Measurements from ENCODE around the gene STK11. TPM values are rescaled to one million over a fixed set of nuclear protein-coding genes. Genes with fewer than 3 reads are reported as not detected.

Gene STK11
- total RNA-seq, 2 donors from 2014 or later = 49.0 to 68.6 TPM

DNA sequence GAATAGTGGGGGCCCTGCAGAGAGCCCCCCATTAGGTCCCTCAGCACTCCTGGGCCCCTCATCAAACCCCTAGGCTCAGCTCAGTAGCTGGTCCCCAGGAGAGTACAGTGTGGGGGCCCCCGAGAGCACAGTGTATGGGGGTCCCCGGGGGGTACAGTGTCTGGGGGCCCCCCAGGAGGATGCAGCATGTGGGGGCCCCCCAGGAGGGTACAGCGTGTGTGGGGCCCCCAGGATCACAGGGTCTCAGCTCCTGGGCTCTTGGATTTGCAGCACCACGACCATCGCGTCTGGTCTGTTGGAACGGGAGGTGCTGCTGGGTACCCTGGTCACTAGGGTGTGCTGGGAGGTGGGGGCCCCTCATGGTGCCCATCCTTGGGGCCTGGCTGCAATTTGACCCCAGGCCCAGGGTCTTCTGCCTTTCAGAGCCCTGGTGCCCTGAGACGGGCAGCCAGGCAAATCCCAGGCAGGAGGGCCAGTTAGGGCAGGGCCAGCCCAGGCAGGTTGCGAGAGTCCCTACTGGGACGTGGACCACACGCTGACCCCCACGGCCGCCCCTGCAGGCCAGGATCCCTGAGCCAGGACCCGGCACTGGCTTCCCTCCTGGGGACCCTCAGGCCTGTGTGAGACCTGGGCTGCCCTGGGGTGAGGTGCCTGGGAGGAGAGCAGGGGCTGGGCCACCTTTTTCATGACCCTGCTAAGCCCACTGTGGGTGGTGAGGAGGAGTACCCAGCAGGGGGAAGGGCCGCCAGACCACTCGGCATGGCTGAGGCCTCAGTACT lies 18.7 kb downstream of the STK11 start:
- H3K27ac ChIP-seq = no peak overlapping the region
- peaks cover 10% of the 10 kb centered on the region for H3K4me1 ChIP-seq
- 90 to 97% methylated on average over 12 to 15 of the region's 16 CpGs for WGBS, 2 donors
- no peak for ATAC-seq
- no peak for TF ChIP-seq POLR2A (IDR thresholded peaks at IDR 0.05)
- TF ChIP-seq, protein P1, sequence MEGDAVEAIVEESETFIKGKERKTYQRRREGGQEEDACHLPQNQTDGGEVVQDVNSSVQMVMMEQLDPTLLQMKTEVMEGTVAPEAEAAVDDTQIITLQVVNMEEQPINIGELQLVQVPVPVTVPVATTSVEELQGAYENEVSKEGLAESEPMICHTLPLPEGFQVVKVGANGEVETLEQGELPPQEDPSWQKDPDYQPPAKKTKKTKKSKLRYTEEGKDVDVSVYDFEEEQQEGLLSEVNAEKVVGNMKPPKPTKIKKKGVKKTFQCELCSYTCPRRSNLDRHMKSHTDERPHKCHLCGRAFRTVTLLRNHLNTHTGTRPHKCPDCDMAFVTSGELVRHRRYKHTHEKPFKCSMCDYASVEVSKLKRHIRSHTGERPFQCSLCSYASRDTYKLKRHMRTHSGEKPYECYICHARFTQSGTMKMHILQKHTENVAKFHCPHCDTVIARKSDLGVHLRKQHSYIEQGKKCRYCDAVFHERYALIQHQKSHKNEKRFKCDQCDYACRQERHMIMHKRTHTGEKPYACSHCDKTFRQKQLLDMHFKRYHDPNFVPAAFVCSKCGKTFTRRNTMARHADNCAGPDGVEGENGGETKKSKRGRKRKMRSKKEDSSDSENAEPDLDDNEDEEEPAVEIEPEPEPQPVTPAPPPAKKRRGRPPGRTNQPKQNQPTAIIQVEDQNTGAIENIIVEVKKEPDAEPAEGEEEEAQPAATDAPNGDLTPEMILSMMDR (IDR thresholded peaks at IDR 0.05) = no peak
- no peaks in the 10 kb centered on the region for H3K27me3 ChIP-seq
- intact Hi-C loops (cut with DNase I) = no loop called here
- H3K9me3 ChIP-seq = no peaks in the 10 kb centered on the region
- DNase-seq = no peak
- no peak overlapping the region for H3K4me3 ChIP-seq
- H3K36me3 ChIP-seq (replicated peaks in 1 of 2; ENCODE audit: insufficient read depth in 1 of 2, low read depth in 2 of 2) = peaks cover 5 to 8% of the 10 kb centered on the region in 2 donors

GRCh38 chr19:1224847-1225246 lies 19.3 kb downstream of the STK11 start:
- DNase-seq = no peak
- no peak for ATAC-seq
- Histone ChIP-seq H3K4me1 (peaks cover 10% of the 10 kb centered on the region), H3K27ac (no peak overlapping the region), H3K9me3 (no peaks in the 10 kb centered on the region), H3K27me3 (no peaks in the 10 kb centered on the region), H3K4me3 (no peak overlapping the region), H3K36me3 (replicated peaks in 1 of 2; ENCODE audit: insufficient read depth in 1 of 2, low read depth in 2 of 2) (peaks cover 5 to 8% of the 10 kb centered on the region in 2 donors)
- intact Hi-C loops (cut with DNase I) = no loop called here
- no peak for TF ChIP-seq POLR2A (IDR thresholded peaks at IDR 0.05)
- TF ChIP-seq, protein P1 (IDR thresholded peaks at IDR 0.05) = no peak
- 91 to 93% methylated on average over 3 to 16 of the region's 16 CpGs for WGBS, 2 donors

DNA sequence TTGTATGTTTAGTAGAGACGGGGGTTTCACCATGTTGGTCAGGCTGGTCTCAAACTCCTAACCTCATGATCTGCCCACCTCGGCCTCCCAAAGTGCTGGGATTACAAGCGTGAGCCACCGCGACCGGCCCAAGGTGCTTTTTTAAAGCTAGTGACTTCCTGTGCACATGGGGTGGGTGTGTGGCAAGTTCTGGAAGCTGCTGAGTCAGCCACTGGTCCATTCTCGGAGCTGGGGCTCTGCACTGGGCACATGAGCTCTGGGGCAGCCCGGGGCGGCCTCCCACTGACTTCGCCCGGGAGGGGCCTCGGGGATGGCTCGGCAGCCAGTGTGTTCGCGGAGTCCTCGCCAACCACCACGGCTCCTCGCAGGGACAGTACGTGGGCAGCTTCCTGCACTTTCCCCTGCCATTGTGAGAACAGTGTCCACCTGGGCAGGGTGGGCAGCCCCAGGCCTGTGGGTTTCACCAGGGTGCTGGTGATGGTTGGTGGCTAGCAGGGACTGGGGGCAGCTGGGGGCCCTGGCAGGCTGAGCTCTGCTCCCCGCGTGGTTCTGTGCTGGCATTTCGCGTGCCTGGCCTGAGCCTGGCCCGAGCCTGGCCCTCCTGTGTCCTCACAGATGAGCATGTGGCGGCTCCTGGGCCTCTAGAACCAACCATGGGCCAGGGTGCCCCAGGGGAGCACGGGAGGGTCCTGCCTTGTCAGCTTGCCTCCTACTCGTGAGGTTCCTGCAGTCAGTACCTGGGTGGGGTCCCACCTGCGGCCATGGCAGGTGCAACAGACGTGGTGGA lies 20.1 kb downstream of the STK11 start:
- ATAC-seq (no peak), DNase-seq (no peak)
- H3K9me3 ChIP-seq = no peaks in the 10 kb centered on the region
- 83 to 100% methylated on average over 3 to 26 of the region's 29 CpGs for WGBS, 2 donors
- intact Hi-C loops (cut with DNase I) = no loop called here
- H3K27ac ChIP-seq = no peak overlapping the region
- TF ChIP-seq POLR2A (IDR thresholded peaks at IDR 0.05) = no peak
- TF ChIP-seq, protein P1 (IDR thresholded peaks at IDR 0.05) = no peak
- peaks cover 5 to 8% of the 10 kb centered on the region in 2 donors for H3K36me3 ChIP-seq (replicated peaks in 1 of 2; ENCODE audit: insufficient read depth in 1 of 2, low read depth in 2 of 2)
- peaks cover 10% of the 10 kb centered on the region for H3K4me1 ChIP-seq
- no peaks in the 10 kb centered on the region for H3K27me3 ChIP-seq
- H3K4me3 ChIP-seq = no peak overlapping the region

- 93% methylated on average over 5 of the region's 11 CpGs; no CpG with 5 or more reads in 1 of the 2 donors for WGBS, 2 donors
- Histone ChIP-seq H3K27ac (no peak overlapping the region), H3K27me3 (no peaks in the 10 kb centered on the region), H3K4me3 (no peak overlapping the region), H3K36me3 (replicated peaks in 1 of 2; ENCODE audit: insufficient read depth in 1 of 2, low read depth in 2 of 2) (peaks cover 5 to 7% of the 10 kb centered on the region in 2 donors), H3K4me1 (peaks cover 10% of the 10 kb centered on the region), H3K9me3 (no peaks in the 10 kb centered on the region)
- ATAC-seq = no peak
- TF ChIP-seq POLR2A (IDR thresholded peaks at IDR 0.05) = no peak
- TF ChIP-seq, protein P1 (IDR thresholded peaks at IDR 0.05) = no peak
- intact Hi-C loops (cut with DNase I) = no loop called here
- DNase-seq = no peak
Observed at GRCh38 chr19:1226227-1226518, 20.6 kb downstream of the STK11 start.

Data from body of pancreas (tissue), 4 donors.